Spleen (tissue), 11 donors: ENCODE measurements around the gene RC3H1. TPM values are rescaled to one million over a fixed set of nuclear protein-coding genes. Genes with fewer than 3 reads are reported as not detected.

Source experiments
- DNase-seq: peaks from one replicate; pipeline ENCODE4 v3.0.0-alpha.2; 2020
- H3K27ac ChIP-seq, 8 donors: fragments of 200-600 bp; sonication (generic) in 7 of 8; 1 replicate in 4 of 8; 2 replicates in 4 of 8; pipeline versions ENCODE4 v1.5.0 to v1.8.0; 2016 to 2021; ENCODE audit warnings: inconsistent platforms in 4 of 8, mild to moderate bottlenecking in 4 of 8, moderate library complexity in 1 of 8
- H3K27me3 ChIP-seq, 7 donors: fragments of 200-600 bp; sonication (generic) in 6 of 7; replicated peaks in 1 of 7; 1 replicate in 4 of 7; 2 replicates in 3 of 7; pipeline versions ENCODE4 v1.5.0 to v1.8.0; 2016 to 2021; ENCODE audit warnings: inconsistent platforms in 3 of 7, mild to moderate bottlenecking in 1 of 7
- H3K36me3 ChIP-seq, 6 donors: fragments of 200-600 bp; sonication (generic) in 5 of 6; 1 replicate in 4 of 6; 2 replicates in 2 of 6; pipeline versions ENCODE4 v1.5.0 to v1.8.0; 2016 to 2021; ENCODE audit warnings: inconsistent platforms in 2 of 6
- H3K4me1 ChIP-seq, 6 donors: fragments of 200-600 bp; sonication (generic) in 5 of 6; 1 replicate in 3 of 6; 2 replicates in 3 of 6; pipeline versions ENCODE4 v1.5.0 to v1.8.0; 2016 to 2021; ENCODE audit warnings: inconsistent platforms in 3 of 6
- H3K4me3 ChIP-seq, 8 donors: fragments of 200-600 bp; sonication (generic) in 7 of 8; 1 replicate in 4 of 8; 2 replicates in 4 of 8; pipeline versions ENCODE4 v1.5.0 to v1.8.0; 2016 to 2021; ENCODE audit warnings: inconsistent platforms in 4 of 8, mild to moderate bottlenecking in 4 of 8, moderate library complexity in 2 of 8
- H3K9me3 ChIP-seq, 8 donors: fragments of 200-600 bp; sonication (generic) in 7 of 8; 1 replicate in 4 of 8; 2 replicates in 4 of 8; pipeline versions ENCODE4 v1.5.0 to v1.8.0; 2016 to 2021; ENCODE audit warnings: inconsistent platforms in 4 of 8
- POLR2A ChIP-seq, 3 donors: fragments of 450-650 bp; IDR thresholded peaks; one replicate each; pipeline ENCODE4 v1.5.1; 2017; ENCODE audit warnings: antibody characterized with exemption in 3 of 3, mild to moderate bottlenecking in 1 of 3
- POLR2AphosphoS5 ChIP-seq, 3 donors: sonication (generic); formaldehyde crosslinking; IDR thresholded peaks; one replicate each; pipeline ENCODE4 v1.5.1; 2017; ENCODE audit warnings: antibody characterized with exemption in 3 of 3
- WGBS, 5 donors: extraction: QIAGEN DNeasy Blood & Tissue Kit in 3 of 5; methylation state at CpG; one replicate each; pipeline versions ENCODE4 v1.1.5 to v1.1.7; 2013 to 2018; 5-methylcytosine and 5-hydroxymethylcytosine counted together
- intact Hi-C: fragments of 100-400 bp; cut with DNase I; formaldehyde crosslinking; loops from one replicate; pipeline ENCODE4 v1.15.0; 2023; ENCODE audit warnings: low total_unique reads
- polyA plus RNA-seq, 3 donors: library from polyadenylated mRNA; stranded (reverse); fragments of 200-250 nt; gene quantifications; one replicate each; pipeline ENCODE4 v1.2.1, GENCODE V29; 2013
- total RNA-seq, 7 donors: library from RNA; depleted of rRNA in 3 of 7; stranded (reverse); fragments of >200 nt in 3 of 7; fragmentation: NEBNext Ultra II Directional in 4 of 7; extraction: Animal tissue kit (Norgen Biotek cat#: 25700) in 4 of 7; gene quantifications; one replicate each; pipeline versions ENCODE4 v1.1.0 to v1.2.1, GENCODE V29; 2016 to 2021
- TF ChIP-seq, protein P1 (sequence below), 11 experiments: fragments of 200-600 bp in 7 of 11; fragments of 450-650 bp in 4 of 11; sonication (generic) in 4 of 11; IDR thresholded peaks in 8 of 11; conservative IDR thresholded peaks in 3 of 11; 1 replicate in 7 of 11; 2 replicates in 4 of 11; pipeline versions ENCODE4 v1.4.0 to v1.8.0; 2016 to 2021; ENCODE audit warnings: antibody characterized with exemption in 11 of 11, inconsistent platforms in 4 of 11, mild to moderate bottlenecking in 1 of 11
- donor health status: healthy with polysubstance abuse.
- donor health status: DM: no; HTN: no; CAD: no; lungs with moderate emphysema.
- donor health status: DM: no; HTN: no; CAD: no.
- donor health status: Bipolar disorder and iron deficiency.
- donor health status: healthy.
- donor health status: DM: no; HTN: no; CAD: no.
- donor health status: DM: yes; HTN: yes; CAD: no.

Gene RC3H1
- total and polyA plus RNA-seq, 10 donors = 3.9 to 64.2 (median 51.4) TPM

DNA sequence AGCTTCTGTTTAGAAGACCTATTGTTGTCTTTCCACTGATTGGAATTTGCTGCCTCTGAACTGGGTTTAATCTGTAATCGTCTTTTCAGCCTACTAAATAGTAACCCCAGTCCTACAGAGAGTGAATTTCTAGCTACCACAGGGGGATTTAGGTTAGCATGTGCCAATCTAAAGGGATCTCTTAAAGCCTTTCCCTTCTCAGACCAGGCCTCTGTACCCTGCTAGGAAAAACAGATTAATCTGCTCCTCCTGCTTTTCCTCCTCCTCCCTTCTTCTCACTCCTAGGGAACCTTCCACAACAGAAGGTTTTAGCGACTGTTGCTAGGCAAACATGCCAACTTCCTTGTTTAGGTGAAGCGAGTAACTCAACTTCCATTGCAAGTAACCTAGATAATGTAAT, 1.3 kb upstream of the RC3H1 start:
- intact Hi-C loops = no loop called here
- Histone ChIP-seq H3K4me3 (peak overlapping the region in 1 of 8 donors; percentile 99), H3K27ac (peak overlapping the region in 3 of 8 donors; percentile 95 to 98 (median 97)), H3K4me1 (peaks cover 34 to 43% (median 41%) of the 10 kb centered on the region in 6 donors), H3K9me3 (no peaks in the 10 kb centered on the region), H3K27me3 (no peaks in the 10 kb centered on the region), H3K36me3 (no peaks in the 10 kb centered on the region)
- no peak for DNase-seq
- 37 to 61% (median 53%) methylated on average over 3 of the region's 3 CpGs for WGBS, 5 donors
- TF ChIP-seq, protein P1, sequence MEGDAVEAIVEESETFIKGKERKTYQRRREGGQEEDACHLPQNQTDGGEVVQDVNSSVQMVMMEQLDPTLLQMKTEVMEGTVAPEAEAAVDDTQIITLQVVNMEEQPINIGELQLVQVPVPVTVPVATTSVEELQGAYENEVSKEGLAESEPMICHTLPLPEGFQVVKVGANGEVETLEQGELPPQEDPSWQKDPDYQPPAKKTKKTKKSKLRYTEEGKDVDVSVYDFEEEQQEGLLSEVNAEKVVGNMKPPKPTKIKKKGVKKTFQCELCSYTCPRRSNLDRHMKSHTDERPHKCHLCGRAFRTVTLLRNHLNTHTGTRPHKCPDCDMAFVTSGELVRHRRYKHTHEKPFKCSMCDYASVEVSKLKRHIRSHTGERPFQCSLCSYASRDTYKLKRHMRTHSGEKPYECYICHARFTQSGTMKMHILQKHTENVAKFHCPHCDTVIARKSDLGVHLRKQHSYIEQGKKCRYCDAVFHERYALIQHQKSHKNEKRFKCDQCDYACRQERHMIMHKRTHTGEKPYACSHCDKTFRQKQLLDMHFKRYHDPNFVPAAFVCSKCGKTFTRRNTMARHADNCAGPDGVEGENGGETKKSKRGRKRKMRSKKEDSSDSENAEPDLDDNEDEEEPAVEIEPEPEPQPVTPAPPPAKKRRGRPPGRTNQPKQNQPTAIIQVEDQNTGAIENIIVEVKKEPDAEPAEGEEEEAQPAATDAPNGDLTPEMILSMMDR (IDR thresholded peaks at IDR 0.05 in 8 of 11, conservative IDR thresholded peaks at IDR 0.05 in 3 of 11) = no peak
- TF ChIP-seq POLR2A (IDR thresholded peaks at IDR 0.05) (no peak), POLR2AphosphoS5 (IDR thresholded peaks at IDR 0.05) (no peak)

DNA sequence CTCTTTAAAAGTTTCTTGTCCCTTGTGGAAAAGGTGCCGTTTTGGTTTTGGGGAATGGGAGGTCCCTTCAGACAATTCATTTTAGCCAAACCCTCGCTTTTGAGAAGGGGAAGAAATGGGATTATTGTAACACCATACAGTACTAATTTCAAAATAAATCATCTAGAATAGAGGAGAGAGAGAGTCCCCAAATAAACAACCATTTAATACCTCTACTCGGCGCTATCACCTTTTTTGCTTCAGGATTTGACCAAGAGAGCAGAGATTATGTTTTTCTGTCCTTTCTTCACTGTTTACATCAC, 770 bp upstream of the RC3H1 start:
- H3K9me3 ChIP-seq = no peaks in the 10 kb centered on the region
- no peak for DNase-seq
- TF ChIP-seq POLR2AphosphoS5 (IDR thresholded peaks at IDR 0.05) = no peak
- no peak for TF ChIP-seq POLR2A (IDR thresholded peaks at IDR 0.05)
- TF ChIP-seq, protein P1 (IDR thresholded peaks at IDR 0.05 in 8 of 11, conservative IDR thresholded peaks at IDR 0.05 in 3 of 11) = no peak
- no peaks in the 10 kb centered on the region for H3K36me3 ChIP-seq
- WGBS, 5 donors = 47 to 68% (median 52%) methylated on average over 4 of the region's 4 CpGs
- intact Hi-C loops = no loop called here
- peak overlapping the region; percentile 86 to 98 (median 95) for H3K27ac ChIP-seq
- H3K4me1 ChIP-seq = peaks cover 37 to 48% (median 46%) of the 10 kb centered on the region in 6 donors
- H3K4me3 ChIP-seq = peak overlapping the region in 7 of 8 donors; percentile 79 to 99 (median 90)
- H3K27me3 ChIP-seq = no peaks in the 10 kb centered on the region

DNA sequence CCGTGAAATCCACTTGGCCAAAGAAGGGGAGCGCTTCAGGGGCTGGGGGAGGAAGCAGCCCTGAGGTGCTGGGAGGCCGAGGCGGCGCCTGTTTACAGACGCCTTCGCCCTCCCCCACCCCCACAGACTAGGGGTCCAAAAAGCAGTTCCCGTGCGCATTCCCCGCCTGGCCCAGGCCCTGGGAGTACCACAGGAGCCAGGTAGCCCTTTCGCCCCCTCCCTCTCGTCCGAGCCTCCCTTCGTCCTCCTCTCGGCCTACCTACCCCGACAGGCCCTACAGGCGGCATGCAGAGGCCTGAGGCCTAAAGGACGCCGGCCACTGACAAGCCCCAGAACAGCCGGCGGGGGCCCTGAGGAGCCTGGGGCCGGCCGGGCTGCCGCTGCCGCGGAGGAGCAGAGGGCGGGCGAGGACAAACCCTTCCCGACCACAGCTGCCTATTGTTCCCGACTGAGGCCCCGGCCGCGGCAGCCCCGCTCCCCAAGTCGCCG, 522 bp downstream of the RC3H1 start:
- TF ChIP-seq POLR2AphosphoS5 (IDR thresholded peaks at IDR 0.05) = no peak
- TF ChIP-seq, protein P1 (IDR thresholded peaks at IDR 0.05 in 8 of 11, conservative IDR thresholded peaks at IDR 0.05 in 3 of 11) = no peak
- TF ChIP-seq POLR2A (IDR thresholded peaks at IDR 0.05) = no peak
- Histone ChIP-seq H3K27ac (peak overlapping the region; percentile 86 to 98 (median 95)), H3K4me3 (peak overlapping the region; percentile 79 to 99 (median 90)), H3K27me3 (no peaks in the 10 kb centered on the region), H3K36me3 (no peaks in the 10 kb centered on the region), H3K4me1 (peaks cover 48 to 61% (median 59%) of the 10 kb centered on the region in 6 donors), H3K9me3 (no peaks in the 10 kb centered on the region)
- intact Hi-C loops = no loop called here
- no peak for DNase-seq
- 0 to 1% (median 1%) methylated on average over 21 to 36 of the region's 36 CpGs for WGBS, 5 donors

DNA sequence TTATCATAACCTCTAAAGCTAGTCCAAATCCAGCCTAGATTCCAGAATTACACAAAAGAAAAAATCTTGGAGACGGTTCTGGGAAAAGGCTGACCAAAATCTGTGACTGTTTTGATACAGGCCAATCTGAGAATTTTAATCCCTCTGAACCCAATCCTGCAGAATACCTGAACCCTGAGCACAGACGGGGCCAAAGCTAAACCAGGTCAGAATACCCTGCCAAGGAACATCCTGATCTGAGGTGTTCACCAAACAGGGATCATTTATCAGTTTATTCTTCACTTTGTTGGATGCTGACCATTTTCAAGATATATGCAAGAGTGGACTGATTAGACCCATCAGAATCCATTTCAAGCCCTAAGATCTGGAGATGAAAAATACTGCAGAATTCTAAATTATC, 3.6 kb downstream of the RC3H1 start:
- peaks cover 48 to 88% (median 78%) of the 10 kb centered on the region in 6 donors for H3K4me1 ChIP-seq
- intact Hi-C loops = no loop called here
- no peak overlapping the region for H3K27ac ChIP-seq
- no peak for DNase-seq
- H3K9me3 ChIP-seq = no peaks in the 10 kb centered on the region
- 76 to 92% (median 84%) methylated on average over 2 of the region's 2 CpGs for WGBS, 5 donors
- no peaks in the 10 kb centered on the region for H3K27me3 ChIP-seq
- no peaks in the 10 kb centered on the region for H3K36me3 ChIP-seq
- TF ChIP-seq POLR2A (IDR thresholded peaks at IDR 0.05) (no peak), POLR2AphosphoS5 (IDR thresholded peaks at IDR 0.05) (no peak)
- TF ChIP-seq, protein P1 (IDR thresholded peaks at IDR 0.05 in 8 of 11, conservative IDR thresholded peaks at IDR 0.05 in 3 of 11) = no peak
- peak overlapping the region in 1 of 8 donors; percentile 24 for H3K4me3 ChIP-seq
